Nucleus accumbens (tissue), 56 donors: ENCODE results near the gene SNTB2.

Source experiments
- DNase-seq, 56 donors: peaks; one replicate each; lab custom pipeline; 2025; lab: John Stamatoyannopoulos, UW

The SNTB2 gene

DNA sequence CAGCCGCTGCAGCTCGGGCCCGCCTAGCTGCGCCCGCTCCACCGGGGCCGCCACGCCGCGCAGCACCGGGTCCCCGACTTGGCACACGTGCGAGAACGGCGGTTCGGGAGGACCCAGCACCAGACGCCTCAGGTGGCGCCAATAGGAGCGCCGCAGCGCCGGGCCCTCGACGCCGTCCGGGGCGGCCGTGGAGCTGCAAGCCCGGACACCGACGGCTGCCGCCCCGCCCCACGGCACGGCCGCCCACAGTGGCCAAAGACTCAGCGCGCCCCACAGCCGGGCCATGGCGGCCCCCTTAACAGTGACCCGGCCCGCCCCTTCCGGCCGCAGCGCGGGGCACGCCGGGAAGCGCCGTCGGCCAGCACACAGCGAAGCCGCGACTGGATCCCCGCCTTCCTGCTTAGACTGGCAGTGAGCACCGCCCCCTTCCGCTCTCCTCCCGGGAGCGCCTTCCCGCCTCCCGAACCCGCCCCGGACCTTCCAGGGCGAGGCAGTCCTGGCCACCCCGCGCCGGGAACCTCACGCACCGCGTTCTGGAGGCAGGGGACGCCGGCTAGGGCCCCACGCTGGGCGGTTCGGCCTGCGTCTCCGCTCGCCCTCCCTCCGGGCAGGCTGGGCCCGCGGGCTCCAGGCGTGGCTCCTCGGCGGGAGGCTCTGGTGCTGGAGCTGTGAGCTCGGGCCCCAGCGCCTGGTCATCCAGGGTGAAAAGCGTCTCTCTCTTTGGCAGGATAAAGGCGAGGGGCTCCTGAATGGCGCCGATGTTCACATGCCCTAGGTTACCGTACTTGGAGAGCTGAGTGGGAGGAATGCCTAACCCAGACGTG, 143.5 kb downstream of the SNTB2 start, which contains the start of gene PDF:
Gene PDF, minus strand, starts transcription at position 303 of the 824 bp plus-strand sequence. Its CDS starts 18 bp downstream, at position 285.
- DNase-seq = peak; percentile 53 to 96 (median 88)

DNA sequence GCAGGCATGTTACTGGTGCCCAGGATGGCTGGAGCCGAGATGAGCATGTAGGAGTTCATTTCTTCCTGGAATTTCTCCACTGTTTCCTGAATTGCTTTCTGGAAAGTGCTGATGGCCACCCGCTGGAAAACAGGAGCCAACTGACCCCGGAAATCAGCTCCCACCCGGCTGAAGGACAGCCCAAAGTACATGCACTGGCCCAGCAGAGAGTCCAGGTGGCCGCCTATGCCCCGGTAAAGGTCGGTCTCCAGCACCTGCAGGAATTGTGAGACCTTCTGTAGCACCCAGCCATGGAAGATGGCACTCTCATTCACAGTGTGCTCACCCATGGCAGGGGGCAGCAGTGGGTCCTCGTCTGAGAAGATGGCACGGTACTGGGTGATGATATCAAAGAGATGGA, 147.7 kb downstream of the SNTB2 start:
- no peak for DNase-seq

DNA sequence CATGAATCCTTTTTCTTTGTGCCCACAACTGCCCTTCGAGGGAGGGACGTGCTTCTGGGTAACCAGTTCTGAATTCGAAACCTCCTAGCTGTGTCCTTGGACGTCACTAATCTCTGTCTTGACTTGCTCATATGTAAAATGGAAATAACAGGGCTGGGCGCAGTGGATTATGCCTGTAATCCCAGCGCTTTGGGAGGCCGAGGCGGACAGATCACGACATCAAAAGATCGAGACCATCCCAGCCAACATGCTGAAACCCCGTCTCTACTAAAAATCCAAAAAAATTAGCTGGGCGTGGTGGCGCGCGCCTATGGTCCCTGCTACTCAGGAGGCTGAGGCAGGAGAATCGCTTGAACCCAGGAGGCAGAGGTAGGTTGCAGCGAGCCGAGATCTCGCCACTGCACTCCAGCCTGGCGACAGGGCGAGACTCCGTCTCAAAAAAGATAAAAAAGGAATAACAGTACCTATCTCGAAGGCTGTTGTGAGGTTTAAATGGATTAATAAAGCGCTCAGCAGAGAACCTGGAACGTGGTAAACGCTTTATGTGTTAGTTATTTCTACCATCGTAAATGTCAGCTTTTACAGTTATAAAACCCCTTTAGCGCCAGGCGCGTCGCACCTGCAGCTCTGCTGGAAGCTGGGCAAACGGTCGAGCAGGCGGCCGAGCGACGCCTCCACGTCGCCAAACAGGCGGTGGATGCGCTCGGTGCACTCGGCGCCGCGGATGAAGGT, 151.8 kb downstream of the SNTB2 start:
- DNase-seq = peak in 4 of 56 donors; percentile 32 to 71 (median 62)

DNA sequence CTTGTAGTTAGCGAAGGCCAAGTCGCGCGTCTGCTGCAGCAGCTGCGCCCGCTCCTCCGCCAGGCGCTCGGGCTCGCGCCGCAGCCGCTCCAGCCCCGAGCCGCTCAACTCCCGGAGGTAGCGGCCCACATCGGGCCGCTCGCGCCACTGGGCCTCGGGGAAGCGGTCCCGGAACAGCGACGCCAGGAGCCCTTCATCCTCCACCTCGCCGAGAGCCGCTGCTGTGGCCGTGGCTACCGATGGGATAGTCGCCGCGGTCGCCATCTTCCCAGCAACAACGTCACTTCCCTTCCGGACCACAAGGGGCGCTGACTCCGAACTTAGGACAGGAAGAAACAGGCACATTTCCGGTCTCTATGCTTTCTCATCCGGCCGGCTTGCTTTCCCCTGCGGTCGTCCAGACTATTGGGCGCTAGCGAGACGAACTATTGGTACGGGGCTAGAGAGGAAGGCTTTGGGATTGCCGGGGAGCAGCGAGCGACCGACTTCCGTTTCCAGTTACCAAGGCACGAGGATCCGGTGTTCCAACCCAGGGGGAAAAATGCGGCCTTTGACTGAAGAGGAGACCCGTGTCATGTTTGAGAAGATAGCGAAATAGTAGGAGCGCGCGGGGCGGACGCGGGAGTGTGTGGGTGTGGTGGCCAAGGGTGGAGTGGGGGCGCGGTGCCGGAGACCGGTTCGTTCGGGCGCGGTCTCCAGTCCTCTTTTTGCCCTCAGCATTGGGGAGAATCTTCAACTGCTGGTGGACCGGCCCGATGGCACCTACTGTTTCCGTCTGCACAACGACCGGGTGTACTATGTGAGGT, 152.5 kb downstream of the SNTB2 start, which contains the start of the genes COG8 and NIP7:
Gene COG8, minus strand, starts transcription at position 276 of the 806 bp plus-strand sequence. Its CDS starts 12 bp downstream, at position 264.
Gene NIP7, plus strand, starts transcription at position 484 of the 806 bp plus-strand sequence. Its CDS starts 58 bp downstream, at position 542.
- DNase-seq = peak; percentile 67 to 98 (median 93)

DNA sequence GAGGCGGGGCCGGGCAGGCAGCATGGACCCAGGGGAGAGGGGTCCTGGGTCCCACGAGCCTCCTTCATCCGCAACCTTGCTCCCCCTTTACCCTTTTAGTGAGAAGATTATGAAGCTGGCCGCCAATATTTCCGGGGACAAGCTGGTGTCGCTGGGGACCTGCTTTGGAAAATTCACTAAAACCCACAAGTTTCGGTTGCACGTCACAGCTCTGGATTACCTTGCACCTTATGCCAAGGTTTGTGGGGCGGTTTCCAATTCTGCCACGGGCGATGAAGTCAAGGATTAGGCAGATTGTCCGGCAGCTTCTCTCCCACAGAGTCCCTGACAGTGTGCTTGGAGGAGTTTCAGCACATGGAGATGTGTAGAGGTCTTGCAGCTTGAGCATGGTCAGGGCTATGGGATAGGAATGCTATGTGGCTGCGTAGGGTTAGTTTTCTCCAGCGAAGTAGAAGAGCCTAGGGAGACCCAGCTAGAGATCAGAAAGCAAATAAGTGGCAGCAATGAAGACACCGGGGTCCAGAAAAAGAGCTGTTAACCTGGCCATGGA, 153.2 kb downstream of the SNTB2 start:
- no peak for DNase-seq

DNA sequence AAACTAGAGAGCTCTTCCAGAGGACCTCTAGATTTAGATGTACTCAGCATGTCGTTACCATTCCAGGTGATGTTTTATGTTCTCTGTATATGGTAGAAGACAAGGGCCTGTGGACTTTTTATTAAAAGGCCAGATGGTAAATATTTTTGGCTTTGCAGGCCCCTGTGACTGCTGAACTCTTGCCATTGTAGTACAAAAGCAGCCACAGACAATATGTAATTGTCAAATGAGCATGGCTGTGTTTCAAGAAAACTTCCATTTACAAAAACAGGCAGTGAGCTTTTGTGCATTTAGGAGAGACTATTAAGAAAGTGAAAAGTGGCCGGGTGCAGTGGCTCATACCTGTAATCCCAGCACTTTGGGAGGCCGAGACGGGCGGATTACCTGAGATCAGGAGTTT, 157.2 kb downstream of the SNTB2 start:
- DNase-seq = no peak

DNA sequence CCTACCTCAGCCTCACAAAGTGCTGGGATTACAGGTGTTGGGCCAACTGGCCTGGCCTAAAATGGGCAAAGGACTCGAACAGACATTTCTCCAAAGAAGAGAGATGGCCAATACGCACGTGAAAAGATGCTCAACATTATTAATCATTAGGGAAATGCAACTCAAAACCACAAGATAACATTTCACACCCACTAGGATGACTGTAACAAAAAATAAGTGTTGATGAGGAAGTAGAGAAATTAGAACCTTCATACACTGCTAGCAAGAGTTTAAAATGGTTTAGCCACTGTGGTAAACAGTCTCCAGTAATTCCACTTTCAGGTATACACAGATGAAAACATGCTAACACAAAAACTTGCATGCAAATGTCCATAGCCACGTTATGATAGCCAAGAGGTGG, 159.0 kb downstream of the SNTB2 start:
- DNase-seq = no peak

DNA sequence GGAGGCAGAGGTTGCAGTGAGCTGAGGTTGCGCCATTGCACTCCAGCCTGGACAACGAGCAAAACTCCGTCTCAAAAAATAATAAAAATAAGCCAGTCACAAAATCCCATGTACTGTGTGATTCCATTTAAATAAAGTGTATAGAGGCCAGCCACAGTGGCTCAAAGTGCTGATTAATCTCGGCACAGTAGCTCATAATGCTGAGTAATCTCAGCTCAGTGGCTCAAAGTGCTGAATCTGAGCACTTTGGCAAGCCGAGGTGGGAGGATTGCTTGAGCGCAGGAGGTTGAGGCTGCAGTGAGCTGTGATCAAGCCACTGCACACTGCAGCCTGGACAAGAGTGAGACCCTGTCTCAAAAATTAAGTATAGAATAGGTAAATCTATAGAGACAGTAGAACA, 159.7 kb downstream of the SNTB2 start:
- DNase-seq = no peak

DNA sequence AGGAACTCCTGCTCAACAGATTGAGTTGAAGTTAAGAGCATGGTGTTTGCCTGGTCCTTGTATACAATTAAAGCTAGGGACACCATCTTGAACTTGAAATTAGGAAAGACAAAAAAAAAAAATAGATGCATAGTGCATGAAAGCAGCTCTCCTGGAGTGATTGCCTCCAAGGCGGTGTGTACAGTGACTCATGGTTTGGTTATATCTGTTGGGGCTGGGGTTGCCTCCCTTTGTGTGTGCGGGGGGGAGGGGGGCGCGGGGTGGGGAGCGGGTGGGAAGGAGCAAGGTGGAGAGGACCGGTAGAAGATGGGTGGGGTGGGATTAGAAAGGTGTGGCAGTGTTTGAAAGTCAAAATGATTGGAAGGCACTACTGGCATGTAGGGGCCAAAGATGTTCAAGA, 161.3 kb downstream of the SNTB2 start:
- no peak for DNase-seq

DNA sequence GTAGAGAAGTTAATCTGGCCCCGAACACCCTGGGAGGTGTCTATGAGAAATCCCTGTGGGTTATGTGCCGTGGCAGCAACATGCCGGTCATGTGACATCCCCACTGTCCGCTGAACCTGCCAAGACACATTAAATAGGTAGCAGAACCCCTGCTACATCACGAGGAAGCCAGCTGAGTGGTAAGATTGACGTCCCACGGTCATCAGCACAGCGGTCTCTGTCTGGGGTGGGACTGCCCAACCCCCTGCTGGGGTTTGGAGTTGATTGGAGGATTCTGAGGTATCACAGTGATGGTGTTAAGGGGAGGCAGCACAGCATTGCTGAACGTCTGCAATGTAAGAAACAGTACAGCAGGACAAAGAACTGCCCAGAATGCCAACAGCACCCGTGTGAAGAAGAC, 162.6 kb downstream of the SNTB2 start:
- DNase-seq = no peak

DNA sequence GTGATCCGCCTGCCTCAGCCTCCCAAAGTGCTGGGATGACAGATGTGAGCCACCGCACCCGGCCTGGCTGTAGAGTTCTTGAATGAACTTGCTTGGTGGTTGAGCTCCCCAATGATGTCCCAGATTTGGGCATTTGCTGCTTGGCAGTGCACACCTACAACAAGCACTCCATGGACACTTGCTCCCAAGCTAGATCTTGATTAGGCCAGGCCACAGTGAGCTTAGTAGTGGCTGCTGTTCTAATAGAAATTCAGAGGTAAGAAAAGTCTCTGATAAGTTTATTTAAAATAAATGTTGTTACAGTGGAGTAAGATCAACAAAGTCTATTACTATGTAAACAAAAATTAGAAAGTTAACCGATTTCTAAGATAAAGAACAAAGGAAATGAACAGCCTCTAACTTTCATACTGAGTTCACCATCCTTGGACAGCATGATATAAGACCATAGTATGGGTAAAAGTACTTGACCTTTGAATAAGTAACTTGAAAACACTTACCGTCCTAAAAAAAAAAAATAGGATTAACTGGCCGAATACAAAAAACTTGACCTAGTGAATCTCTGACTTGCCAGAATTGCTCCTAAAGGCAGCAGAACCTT, 163.7 kb downstream of the SNTB2 start:
- no peak for DNase-seq

DNA sequence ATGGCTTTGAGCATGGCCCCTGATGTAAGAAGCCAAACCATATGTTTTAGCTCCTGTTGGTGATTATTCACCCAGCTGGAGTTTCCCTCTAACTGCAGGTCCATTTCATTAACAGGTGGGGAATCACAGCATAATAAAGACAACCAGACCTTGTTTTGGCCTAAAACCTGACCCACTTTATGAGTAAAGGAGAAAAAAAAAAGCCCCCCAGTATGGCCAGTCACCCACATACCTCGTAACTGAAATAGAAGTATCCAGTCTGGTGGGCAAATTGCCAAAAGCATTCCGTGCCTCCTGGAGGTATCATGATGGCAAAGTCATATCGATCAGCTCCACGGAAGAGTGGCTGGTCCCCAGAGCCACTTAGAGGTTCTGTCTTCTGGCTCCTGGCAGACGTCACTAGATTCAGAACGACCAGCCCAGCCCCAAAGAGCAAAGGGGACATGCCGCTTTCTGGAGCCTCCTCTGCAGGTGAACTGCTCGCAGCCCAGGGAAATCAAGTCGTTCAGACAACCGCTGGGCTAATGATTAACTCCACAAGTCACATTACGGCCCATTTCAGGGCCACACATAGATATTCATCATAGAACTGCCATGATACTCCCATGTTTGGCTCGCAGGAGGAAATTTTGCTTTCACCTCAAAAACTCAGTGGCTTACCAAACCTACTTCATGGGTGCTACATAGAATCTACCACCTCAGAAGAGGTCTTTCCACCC, 164.5 kb downstream of the SNTB2 start, which contains the start of gene TMED6:
Gene TMED6, minus strand, starts transcription at position 478 of the 719 bp plus-strand sequence. Its CDS starts 33 bp downstream, at position 445.
- no peak for DNase-seq
